Activated CD8-positive, alpha-beta memory T cell treated with anti-CD3 and anti-CD28 coated beads for 36 hours (primary cell): Measurements from ENCODE around the gene MGME1. TPM values are rescaled to one million over a fixed set of nuclear protein-coding genes. Genes with fewer than 3 reads are reported as not detected.

Source experiments
- CTCF ChIA-PET: fragments of 350-600 bp; sonication (Branson Sonifier 250); formaldehyde crosslinking; loops from one replicate; lab custom pipeline; 2021; ENCODE audit warnings: antibody characterized with exemption; lab: Charles Lee
- POLR2A ChIA-PET: fragments of 350-600 bp; sonication (Branson Sonifier 250); formaldehyde crosslinking; loops from one replicate; lab custom pipeline; 2021; ENCODE audit warnings: antibody characterized with exemption; lab: Charles Lee
- total RNA-seq, 2 experiments: library from RNA; stranded (reverse); gene quantifications; one replicate each; pipeline ENCODE4 v1.2.3, GENCODE V29; 2021

The MGME1 gene
- total RNA-seq, 2 experiments from 2014 or later: 29.2 to 30.2 TPM

- POLR2A ChIA-PET: interaction anchor here (1.0 kb wide), 1 partner anchor 434 kb away, joined by 4 read pairs; no protein-coding TSS in a partner anchor
Observed at GRCh38 chr20:17938871-17939619, 29.8 kb upstream of the MGME1 start.

DNA sequence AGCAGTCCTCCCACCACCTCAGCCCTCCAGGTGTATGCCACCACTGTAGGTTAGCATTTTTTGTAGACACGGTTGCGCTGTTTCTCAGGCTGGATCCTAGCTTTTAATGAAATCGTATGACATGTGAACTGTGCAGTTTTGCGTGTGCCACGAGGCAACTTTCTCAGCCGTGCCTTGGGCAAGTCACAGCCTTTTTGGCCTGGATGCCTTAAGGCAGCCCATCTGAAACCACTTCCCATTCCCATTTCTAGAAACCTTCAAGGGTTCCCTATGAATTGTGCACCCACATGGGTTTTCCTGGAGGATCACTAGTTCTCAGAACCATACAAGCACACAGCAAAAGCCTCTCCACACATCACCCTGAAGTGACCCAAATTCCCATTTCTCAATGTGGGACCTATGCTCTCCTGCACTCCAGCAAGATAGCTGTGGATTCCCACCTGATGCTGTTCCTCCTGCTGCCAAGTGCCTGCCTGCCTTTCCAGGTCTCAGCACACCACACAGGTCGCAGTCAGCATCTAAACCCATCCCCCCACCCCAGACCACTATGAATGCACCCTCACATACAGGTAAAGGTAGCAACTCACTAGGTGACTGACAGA, 29.1 kb upstream of the MGME1 start:
- POLR2A ChIA-PET: no interaction called here

More at GRCh38 chr20:17938871-17939619, 29.8 kb upstream of the MGME1 start:
- CTCF ChIA-PET: interaction anchor here (0.6 to 2.2 kb wide), 9 partner anchors 9 to 434 kb away, joined by 3 to 9 read pairs (median 3); partner anchors contain the start of gene RRBP1

GRCh38 chr20:17940224-17940971, 28.4 kb upstream of the MGME1 start:
- CTCF ChIA-PET: no interaction called here

More for the DNA sequence above, 29.1 kb upstream of the MGME1 start:
- CTCF ChIA-PET: interaction anchor here (0.6 to 2.2 kb wide), 6 partner anchors 8 to 409 kb away, joined by 3 to 9 read pairs (median 3); partner anchors contain the start of gene RRBP1

DNA sequence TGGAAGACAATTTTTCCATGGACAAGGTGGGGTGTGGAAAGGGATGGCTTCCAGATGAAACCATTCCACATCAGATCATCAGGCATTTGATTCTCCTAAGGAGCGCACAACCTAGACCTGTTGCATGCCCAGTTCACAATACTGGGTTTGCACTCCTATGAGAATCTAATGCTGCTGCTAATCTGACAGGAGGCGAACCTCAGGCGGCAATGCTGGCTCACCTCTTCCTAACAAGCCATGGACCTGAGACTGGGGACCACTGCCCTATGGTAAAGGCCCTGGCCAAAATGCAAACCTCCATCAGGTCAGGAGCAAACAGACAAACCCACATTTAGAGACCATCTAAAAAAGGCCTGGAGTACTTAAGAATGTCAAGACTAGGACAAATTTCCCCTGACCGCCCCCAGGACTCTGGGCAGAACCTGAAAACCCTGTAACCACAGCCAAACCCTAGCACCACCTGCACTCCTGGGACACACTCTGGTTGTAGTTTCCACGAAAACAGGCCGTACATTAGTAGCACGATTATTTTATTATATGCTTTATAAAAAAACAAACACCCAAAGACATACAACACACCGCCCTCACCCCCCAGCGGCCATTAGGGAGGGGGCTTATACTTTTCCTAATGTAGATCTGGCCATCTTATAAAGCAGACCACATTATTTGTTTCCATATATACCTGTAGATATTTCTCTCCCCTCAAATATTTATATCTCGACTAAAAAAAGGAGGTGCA, 27.6 kb upstream of the MGME1 start:
- CTCF ChIA-PET: interaction anchor here (1.2 kb wide), 1 partner anchor 259 kb away, joined by 4 read pairs; no protein-coding TSS in a partner anchor
- POLR2A ChIA-PET: interaction anchor here (0.5 to 0.9 kb wide), 2 partner anchors 16 to 381 kb away, joined by 3 read pairs; no protein-coding TSS in a partner anchor

More at GRCh38 chr20:17940224-17940971, 28.4 kb upstream of the MGME1 start:
- POLR2A ChIA-PET: interaction anchor here (0.5 to 0.9 kb wide), 2 partner anchors 17 to 382 kb away, joined by 3 read pairs; no protein-coding TSS in a partner anchor

DNA sequence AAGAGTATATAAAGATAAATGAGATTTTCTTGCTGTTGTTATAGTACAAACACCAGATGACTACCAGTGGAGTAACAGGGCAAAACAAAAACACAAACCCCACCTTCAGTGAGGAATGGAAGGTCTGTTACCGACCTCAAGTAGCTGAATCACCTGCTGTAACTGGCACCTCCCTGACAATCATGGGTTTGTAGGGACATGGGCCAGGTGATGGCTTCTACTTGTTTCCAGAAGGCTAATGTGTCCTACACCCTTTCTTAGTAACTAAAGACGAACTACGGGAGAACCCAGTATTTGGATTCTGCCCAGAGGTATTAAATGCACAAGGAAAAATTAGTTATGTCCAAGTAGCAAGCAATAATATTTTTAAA, 27.0 kb upstream of the MGME1 start:
- POLR2A ChIA-PET: no interaction called here
- CTCF ChIA-PET: interaction anchor here (1.2 kb wide), 1 partner anchor 259 kb away, joined by 4 read pairs; no protein-coding TSS in a partner anchor

DNA sequence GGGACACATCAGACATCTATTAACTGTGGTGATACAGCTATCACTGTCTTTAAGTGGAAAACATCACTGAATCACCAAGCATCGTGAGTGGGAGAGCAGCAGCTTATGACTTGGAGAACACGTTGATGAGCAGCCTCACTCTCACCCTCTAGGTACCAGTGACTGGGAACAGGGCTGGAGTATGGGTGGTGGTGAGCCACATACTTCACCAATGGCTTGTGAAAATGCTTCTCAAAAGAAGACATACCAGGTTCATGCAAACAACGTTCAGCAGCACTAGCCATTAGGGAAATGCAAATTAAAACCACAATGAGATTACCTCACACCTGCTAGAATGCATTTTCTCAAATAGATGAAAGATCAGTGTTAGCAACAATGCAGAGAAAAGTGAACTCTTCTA, 25.5 kb upstream of the MGME1 start:
- CTCF ChIA-PET: no interaction called here

DNA sequence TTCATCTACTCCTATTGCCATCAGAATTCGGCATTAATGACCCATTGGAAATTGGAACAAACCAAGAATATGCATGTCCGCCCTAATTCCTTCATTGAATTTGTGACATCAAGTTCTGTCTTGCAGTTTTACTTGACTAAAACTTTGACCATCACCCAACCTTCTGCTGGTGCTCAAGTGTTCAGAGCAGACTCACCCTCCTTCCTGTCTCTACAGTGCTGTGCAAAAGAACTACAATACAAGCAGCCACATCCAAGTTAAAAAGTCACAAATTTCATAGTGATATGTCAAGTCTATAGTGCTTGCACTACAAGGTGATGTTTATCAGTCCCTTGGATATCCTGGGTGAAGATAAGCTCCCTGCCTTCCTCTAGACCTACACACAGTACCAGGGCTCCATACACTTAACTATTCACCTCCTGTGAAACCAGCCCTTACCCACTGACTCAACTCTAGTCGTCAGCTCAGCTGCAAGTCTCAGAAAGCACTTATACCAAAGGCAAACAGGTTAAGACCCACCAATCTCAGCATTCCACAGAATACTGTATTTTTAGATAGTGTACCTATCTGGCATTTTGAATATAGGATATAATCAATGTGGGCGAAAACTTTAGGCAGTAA, 23.9 kb upstream of the MGME1 start:
- CTCF ChIA-PET: interaction anchor here (0.6 kb wide), 1 partner anchor 13 kb away, joined by 3 read pairs; no protein-coding TSS in a partner anchor
- POLR2A ChIA-PET: no interaction called here

More for the DNA sequence above, 25.5 kb upstream of the MGME1 start:
- POLR2A ChIA-PET: no interaction called here

GRCh38 chr20:17946040-17946439, 22.8 kb upstream of the MGME1 start:
- POLR2A ChIA-PET: no interaction called here
- CTCF ChIA-PET: no interaction called here

GRCh38 chr20:17946572-17947473, 22.0 kb upstream of the MGME1 start:
- CTCF ChIA-PET: interaction anchor here (1.9 kb wide), 1 partner anchor 8 kb away, joined by 5 read pairs; no protein-coding TSS in a partner anchor

DNA sequence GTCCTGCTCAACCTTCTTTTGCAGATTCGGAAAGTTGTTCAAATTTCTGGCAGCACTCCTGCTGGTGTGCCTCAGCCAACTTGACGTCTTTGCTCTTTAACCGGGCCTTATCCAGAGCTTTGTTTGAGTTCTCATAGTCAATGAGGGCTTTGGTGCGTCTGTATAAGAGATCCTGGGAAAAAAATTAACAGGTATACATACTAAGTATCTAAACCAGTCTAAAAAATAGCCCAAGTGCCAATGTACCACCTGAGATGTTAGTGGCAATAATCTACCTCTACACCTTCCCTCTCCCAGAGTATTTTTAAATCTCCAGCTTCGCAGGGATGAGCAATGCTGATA, 21.4 kb upstream of the MGME1 start:
- CTCF ChIA-PET: interaction anchor here (1.9 kb wide), 1 partner anchor 8 kb away, joined by 5 read pairs; no protein-coding TSS in a partner anchor
- POLR2A ChIA-PET: interaction anchor here (1.2 kb wide), 1 partner anchor 12 kb away, joined by 3 read pairs; no protein-coding TSS in a partner anchor

More at GRCh38 chr20:17946572-17947473, 22.0 kb upstream of the MGME1 start:
- POLR2A ChIA-PET: no interaction called here

- POLR2A ChIA-PET: interaction anchor here (1.2 kb wide), 1 partner anchor 11 kb away, joined by 3 read pairs; no protein-coding TSS in a partner anchor
- CTCF ChIA-PET: interaction anchor here (1.9 kb wide), 1 partner anchor 9 kb away, joined by 5 read pairs; no protein-coding TSS in a partner anchor
Observed at GRCh38 chr20:17948442-17948841, 20.4 kb upstream of the MGME1 start.

DNA sequence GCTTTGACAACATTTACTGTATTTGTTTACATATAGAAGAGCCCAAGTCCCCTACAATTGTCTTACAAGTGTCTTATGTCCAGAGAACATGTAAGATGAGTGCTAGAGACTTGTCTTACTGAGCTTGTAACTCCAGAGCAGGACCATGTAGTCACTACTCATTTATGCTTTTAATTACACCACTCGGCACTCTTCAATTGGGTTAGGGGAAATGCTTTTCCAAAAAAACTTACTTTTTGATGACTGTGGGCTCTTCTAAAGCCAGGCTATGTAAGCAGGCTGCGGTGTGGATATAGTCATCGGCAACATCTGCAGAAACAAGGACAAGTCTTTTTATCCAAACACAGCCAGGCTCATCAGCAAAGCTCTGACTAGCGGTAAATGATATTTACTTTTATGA, 18.9 kb upstream of the MGME1 start:
- CTCF ChIA-PET: no interaction called here
- POLR2A ChIA-PET: no interaction called here

DNA sequence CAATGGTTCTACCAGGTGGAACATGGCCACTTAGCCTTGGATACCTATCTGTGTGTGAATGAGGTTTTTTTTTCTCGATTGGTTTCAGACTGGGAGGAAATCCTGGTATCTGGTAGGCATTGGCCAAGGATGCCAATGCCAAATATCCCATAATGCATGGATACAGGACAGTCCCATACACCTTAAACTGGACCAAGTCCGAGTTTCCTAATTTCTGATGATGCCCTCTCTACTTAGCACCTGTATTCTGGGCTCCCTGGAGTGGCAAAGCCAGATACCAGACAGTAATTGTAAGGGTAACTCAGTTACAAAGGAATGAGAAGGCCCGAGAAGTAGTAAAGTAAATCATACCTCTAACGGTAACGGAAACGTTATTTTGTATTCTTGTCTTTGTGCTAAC, 18.1 kb upstream of the MGME1 start:
- POLR2A ChIA-PET: no interaction called here

GRCh38 chr20:17951323-17951722, 17.5 kb upstream of the MGME1 start:
- ChIA-PET POLR2A (interaction anchor here (0.5 kb wide), 1 partner anchor 14 kb away, joined by 3 read pairs; no protein-coding TSS in a partner anchor), CTCF (no interaction called here)

More for the DNA sequence above, 18.1 kb upstream of the MGME1 start:
- CTCF ChIA-PET: no interaction called here

GRCh38 chr20:17952692-17953684, 15.8 kb upstream of the MGME1 start:
- ChIA-PET CTCF (no interaction called here), POLR2A (no interaction called here)

- POLR2A ChIA-PET: no interaction called here
- CTCF ChIA-PET: no interaction called here
Observed at GRCh38 chr20:17953935-17954334, 14.9 kb upstream of the MGME1 start.
